Measurements from ENCODE around the gene KIFBP. TPM values are rescaled to one million over a fixed set of nuclear protein-coding genes. Genes with fewer than 3 reads are reported as not detected.

Gene KIFBP
- total RNA-seq, 5 donors from 2014 or later (not counting 1 experiment from before 2014, with no cell fraction given), result 5.9 to 15.2 (median 13.2) TPM

- Mint-ChIP-seq H3K4me3 (no peak overlapping the region), H3K27me3 (no peaks in the 10 kb centered on the region), H3K4me1 (peaks cover 24 to 39% (median 26%) of the 10 kb centered on the region in 3 donors), H3K9me3 (no peaks in the 10 kb centered on the region), H3K36me3 (no peaks in the 10 kb centered on the region), H3K27ac (peak overlapping the region; percentile 15 to 48)
- Histone ChIP-seq H3K27me3 (replicated peaks in 1 of 2; ENCODE audit: control insufficient read depth in 2 of 2, extremely low read depth in 1 of 2, insufficient read depth in 2 of 2, low read length in 1 of 2) (no peaks in the 10 kb centered on the region), H3K27ac (ENCODE audit: low read length) (no peak overlapping the region), H3K4me1 (ENCODE audit: control insufficient read depth in 1 of 2, extremely low read depth in 1 of 2, insufficient read depth in 2 of 2, low read length in 2 of 2) (peaks cover 8 to 41% of the 10 kb centered on the region in 2 experiments), H3K36me3 (ENCODE audit: control insufficient read depth in 2 of 2, extremely low read depth in 1 of 2, insufficient read depth in 1 of 2, low read length in 1 of 2) (no peaks in the 10 kb centered on the region), H3K4me3 (ENCODE audit: control insufficient read depth in 1 of 2, extremely low read depth in 1 of 2, low read length in 1 of 2) (no peak overlapping the region), H3K9me3 (no peaks in the 10 kb centered on the region)
- ATAC-seq (replicated peaks in 1 of 4) (no peak), DNase-seq (no peak)
- POLR2A ChIA-PET, result no interaction called here
- 91% methylated on average over 3 of the region's 6 CpGs for WGBS (ENCODE audit: insufficient coverage)
- CTCF ChIA-PET, result interaction anchor here in 1 of 2 donors (1.5 kb wide), 1 partner anchor 52 kb away, joined by 7 read pairs; no protein-coding TSS in a partner anchor
Observed at GRCh38 chr10:69042838-69043237, 54.2 kb downstream of the KIFBP start.

- Mint-ChIP-seq H3K27ac (peak overlapping the region; percentile 96 to 98), H3K4me1 (peaks cover 24 to 46% (median 34%) of the 10 kb centered on the region in 3 donors), H3K27me3 (no peaks in the 10 kb centered on the region), H3K36me3 (no peaks in the 10 kb centered on the region), H3K4me3 (peak overlapping the region; percentile 32 to 55 (median 42)), H3K9me3 (no peaks in the 10 kb centered on the region)
- ChIA-PET CTCF (interaction anchor here in 1 of 2 donors (1.3 to 1.5 kb wide), 3 partner anchors 31 to 50 kb away, joined by 3 to 7 read pairs (median 4); no protein-coding TSS in a partner anchor), POLR2A (interaction anchor here in 1 of 2 donors (2.4 kb wide), 1 partner anchor 44 kb away, joined by 10 read pairs; the partner anchor contains the start of gene SRGN)
- ATAC-seq (replicated peaks in 1 of 4) (peak; percentile 30 to 58 (median 52)), DNase-seq (peak in 19 of 35 experiments; percentile 11 to 56 (median 32))
- WGBS (ENCODE audit: insufficient coverage), result 56% methylated on average over 4 of the region's 10 CpGs
- H3K4me1 ChIP-seq (ENCODE audit: control insufficient read depth in 1 of 2, extremely low read depth in 1 of 2, insufficient read depth in 2 of 2, low read length in 2 of 2), result peaks cover 8 to 46% of the 10 kb centered on the region in 2 experiments
- H3K4me3 ChIP-seq (ENCODE audit: control insufficient read depth in 1 of 2, extremely low read depth in 1 of 2, low read length in 1 of 2), result no peak overlapping the region
- H3K9me3 ChIP-seq, result no peaks in the 10 kb centered on the region
- no peaks in the 10 kb centered on the region for H3K36me3 ChIP-seq (ENCODE audit: control insufficient read depth in 2 of 2, extremely low read depth in 1 of 2, insufficient read depth in 1 of 2, low read length in 1 of 2)
- H3K27me3 ChIP-seq (replicated peaks in 1 of 2; ENCODE audit: control insufficient read depth in 2 of 2, extremely low read depth in 1 of 2, insufficient read depth in 2 of 2, low read length in 1 of 2), result no peaks in the 10 kb centered on the region
- H3K27ac ChIP-seq (ENCODE audit: low read length), result peak overlapping the region; percentile 93
Observed at GRCh38 chr10:69043931-69044531, 55.4 kb downstream of the KIFBP start.

- Histone ChIP-seq H3K4me3 (ENCODE audit: control insufficient read depth in 1 of 2, extremely low read depth in 1 of 2, low read length in 1 of 2) (no peak overlapping the region), H3K27ac (ENCODE audit: low read length) (peak overlapping the region; percentile 93), H3K4me1 (ENCODE audit: control insufficient read depth in 1 of 2, extremely low read depth in 1 of 2, insufficient read depth in 2 of 2, low read length in 2 of 2) (peaks cover 8 to 46% of the 10 kb centered on the region in 2 experiments), H3K27me3 (replicated peaks in 1 of 2; ENCODE audit: control insufficient read depth in 2 of 2, extremely low read depth in 1 of 2, insufficient read depth in 2 of 2, low read length in 1 of 2) (no peaks in the 10 kb centered on the region), H3K36me3 (ENCODE audit: control insufficient read depth in 2 of 2, extremely low read depth in 1 of 2, insufficient read depth in 1 of 2, low read length in 1 of 2) (no peaks in the 10 kb centered on the region), H3K9me3 (no peaks in the 10 kb centered on the region)
- Mint-ChIP-seq H3K9me3 (no peaks in the 10 kb centered on the region), H3K27ac (peak overlapping the region; percentile 96 to 98), H3K4me1 (peaks cover 24 to 46% (median 34%) of the 10 kb centered on the region in 3 donors), H3K4me3 (peak overlapping the region; percentile 32 to 55 (median 42)), H3K27me3 (no peaks in the 10 kb centered on the region), H3K36me3 (no peaks in the 10 kb centered on the region)
- CTCF ChIA-PET, result interaction anchor here in 1 of 2 donors (0.6 to 1.5 kb wide), 5 partner anchors 32 to 50 kb away, joined by 3 to 7 read pairs (median 4); no protein-coding TSS in a partner anchor
- DNase-seq, result peak in 1 of 35 experiments; percentile 29
- whole genome bisulfite sequencing (ENCODE audit: insufficient coverage), result 20% methylated on average over 1 of the region's 1 CpG
- ATAC-seq (replicated peaks in 1 of 4), result peak in 3 of 4 experiments; percentile 4 to 13 (median 6)
- POLR2A ChIA-PET, result interaction anchor here (0.6 to 2.4 kb wide), 3 partner anchors 43 to 1113 kb away, joined by 3 to 10 read pairs (median 3); partner anchors contain the start of gene SRGN (in 2 of the 2)
Observed at GRCh38 chr10:69044546-69044945, 55.9 kb downstream of the KIFBP start.

- no peaks in the 10 kb centered on the region for H3K27me3 Mint-ChIP-seq
- peak in 21 of 35 experiments; percentile 7 to 66 (median 30) for DNase-seq
- ChIA-PET POLR2A (interaction anchor here (0.5 to 2.4 kb wide), 7 partner anchors 25 to 105 kb away, joined by 3 to 10 read pairs (median 3); partner anchors contain the start of gene SRGN (in 2 of the 2)), CTCF (interaction anchor here in 1 of 2 donors (1.1 to 1.2 kb wide), 2 partner anchors 41 to 48 kb away, joined by 3 to 5 read pairs; no protein-coding TSS in a partner anchor)
- Histone ChIP-seq H3K4me3 (ENCODE audit: control insufficient read depth in 1 of 2, extremely low read depth in 1 of 2, low read length in 1 of 2) (no peak overlapping the region), H3K27ac (ENCODE audit: low read length) (peak overlapping the region; percentile 93), H3K36me3 (ENCODE audit: control insufficient read depth in 2 of 2, extremely low read depth in 1 of 2, insufficient read depth in 1 of 2, low read length in 1 of 2) (no peaks in the 10 kb centered on the region), H3K27me3 (replicated peaks in 1 of 2; ENCODE audit: control insufficient read depth in 2 of 2, extremely low read depth in 1 of 2, insufficient read depth in 2 of 2, low read length in 1 of 2) (no peaks in the 10 kb centered on the region), H3K4me1 (ENCODE audit: control insufficient read depth in 1 of 2, extremely low read depth in 1 of 2, insufficient read depth in 2 of 2, low read length in 2 of 2) (peaks cover 8 to 46% of the 10 kb centered on the region in 2 experiments), H3K9me3 (no peaks in the 10 kb centered on the region)
- H3K36me3 Mint-ChIP-seq, result no peaks in the 10 kb centered on the region
- H3K4me1 Mint-ChIP-seq, result peaks cover 24 to 46% (median 34%) of the 10 kb centered on the region in 3 donors
- H3K9me3 Mint-ChIP-seq, result no peaks in the 10 kb centered on the region
- 23% methylated on average over 5 of the region's 6 CpGs for WGBS (ENCODE audit: insufficient coverage)
- H3K27ac Mint-ChIP-seq, result peak overlapping the region; percentile 96 to 98
- peak; percentile 71 to 87 (median 78) for ATAC-seq (replicated peaks in 1 of 4)
- H3K4me3 Mint-ChIP-seq, result peak overlapping the region; percentile 42 to 63 (median 46)
Observed at GRCh38 chr10:69045441-69046300, 57.1 kb downstream of the KIFBP start.

GRCh38 chr10:69047111-69047832 lies 58.7 kb downstream of the KIFBP start:
- no peak for DNase-seq
- H3K27ac Mint-ChIP-seq, result peak overlapping the region; percentile 76 to 96

More at GRCh38 chr10:69047111-69047832, 58.7 kb downstream of the KIFBP start:
- POLR2A ChIA-PET, result no interaction called here
- H3K27me3 Mint-ChIP-seq, result no peaks in the 10 kb centered on the region
- Histone ChIP-seq H3K9me3 (no peaks in the 10 kb centered on the region), H3K27ac (ENCODE audit: low read length) (no peak overlapping the region), H3K36me3 (ENCODE audit: control insufficient read depth in 2 of 2, extremely low read depth in 1 of 2, insufficient read depth in 1 of 2, low read length in 1 of 2) (no peaks in the 10 kb centered on the region), H3K4me3 (ENCODE audit: control insufficient read depth in 1 of 2, extremely low read depth in 1 of 2, low read length in 1 of 2) (no peak overlapping the region), H3K4me1 (ENCODE audit: control insufficient read depth in 1 of 2, extremely low read depth in 1 of 2, insufficient read depth in 2 of 2, low read length in 2 of 2) (peaks cover 8 to 46% of the 10 kb centered on the region in 2 experiments), H3K27me3 (replicated peaks in 1 of 2; ENCODE audit: control insufficient read depth in 2 of 2, extremely low read depth in 1 of 2, insufficient read depth in 2 of 2, low read length in 1 of 2) (no peaks in the 10 kb centered on the region)
- H3K4me3 Mint-ChIP-seq, result no peak overlapping the region
- no peak for ATAC-seq (replicated peaks in 1 of 4)
- H3K9me3 Mint-ChIP-seq, result no peaks in the 10 kb centered on the region
- 100% methylated on average over 2 of the region's 4 CpGs for WGBS (ENCODE audit: insufficient coverage)
- CTCF ChIA-PET, result interaction anchor here in 1 of 2 donors (0.7 kb wide), 1 partner anchor 45 kb away, joined by 3 read pairs; no protein-coding TSS in a partner anchor
- H3K4me1 Mint-ChIP-seq, result peaks cover 31 to 51% (median 37%) of the 10 kb centered on the region in 3 donors
- H3K36me3 Mint-ChIP-seq, result no peaks in the 10 kb centered on the region

Measured in T-cell (primary cell).